IMR-90 (cell line): ENCODE data around the gene ZYG11B. TPM values are rescaled to one million over a fixed set of nuclear protein-coding genes. Genes with fewer than 3 reads are reported as not detected.

Source experiments
- ATAC-seq: fragments of 200-7000 bp; cut with Tn5 transposase; 2 replicates; pipeline ENCODE4 v1.9.1; 2020; ENCODE audit warnings: low read depth, mild to moderate bottlenecking, moderate library complexity
- BruUV-seq: library from RNA; stranded (reverse); fragments of 400-500 nt; replicated peaks from 2 replicates; lab custom pipeline; 2021; lab: Mats Ljungman, UMichigan
- CTCF ChIA-PET: fragments of 300-600 bp; formaldehyde crosslinking; extraction: SDS; loops from one replicate; lab custom pipeline; 2021; ENCODE audit warnings: antibody characterized with exemption; lab: Yijun Ruan, JAX
- POLR2A ChIA-PET: fragments of 300-600 bp; sonication (Branson Sonifier 250); formaldehyde crosslinking; loops from one replicate; lab custom pipeline; 2022; ENCODE audit warnings: antibody characterized with exemption; ENCODE audit not compliant: unreplicated experiment; lab: Charles Lee
- DNase-seq: peaks from one replicate; pipeline ENCODE4 v3.0.0; 2013
- H2AFZ ChIP-seq: replicated peaks from 2 replicates; pipeline ENCODE3; 2013; ENCODE audit warnings: low read length, mild to moderate bottlenecking; ENCODE audit not compliant: poor library complexity
- H2AK5ac ChIP-seq: 2 replicates; pipeline ENCODE4 v1.6.1; 2013; ENCODE audit warnings: low read depth, low read length, inconsistent platforms
- H2AK9ac ChIP-seq: replicated peaks from 2 replicates; pipeline ENCODE3; 2013; ENCODE audit warnings: mild to moderate bottlenecking, low read depth, low read length, moderate library complexity; ENCODE audit not compliant: poor library complexity
- H2BK120ac ChIP-seq: 2 replicates; pipeline ENCODE4 v1.6.1; 2013; ENCODE audit warnings: low read depth, low read length, inconsistent platforms
- H2BK15ac ChIP-seq: 3 replicates; pipeline ENCODE4 v1.6.1; 2013; ENCODE audit warnings: low read depth, low read length, inconsistent platforms
- H2BK20ac ChIP-seq: 2 replicates; pipeline ENCODE4 v1.6.1; 2013; ENCODE audit warnings: low read depth, mild to moderate bottlenecking, inconsistent platforms, low read length, moderate library complexity
- H2BK5ac ChIP-seq: 2 replicates; pipeline ENCODE4 v1.6.1; 2013; ENCODE audit warnings: mild to moderate bottlenecking, low read depth, low read length, inconsistent platforms; ENCODE audit not compliant: poor library complexity, severe bottlenecking
- H3K14ac ChIP-seq: replicated peaks from 2 replicates; pipeline ENCODE4 v1.6.1; 2013; ENCODE audit warnings: low read depth, low read length, inconsistent platforms
- H3K18ac ChIP-seq: 2 replicates; pipeline ENCODE4 v1.6.1; 2013; ENCODE audit warnings: low read depth, low read length, control low read depth
- H3K23ac ChIP-seq: 2 replicates; pipeline ENCODE4 v1.6.1; 2013; ENCODE audit warnings: low read depth, low read length, inconsistent platforms
- H3K27ac ChIP-seq: 2 replicates; pipeline ENCODE4 v1.5.1; 2013; ENCODE audit warnings: mild to moderate bottlenecking, control low read depth, low read length; ENCODE audit not compliant: insufficient read depth
- H3K27me3 ChIP-seq: 2 replicates; pipeline ENCODE4 v1.6.1; 2013; ENCODE audit warnings: low read length; ENCODE audit not compliant: control insufficient read depth, insufficient read depth
- H3K36me3 ChIP-seq: 2 replicates; pipeline ENCODE4 v1.6.1; 2013; ENCODE audit warnings: low read length, mixed read lengths; ENCODE audit not compliant: control insufficient read depth, insufficient read depth
- H3K4ac ChIP-seq: 2 replicates; pipeline ENCODE4 v1.6.1; 2013; ENCODE audit warnings: low read depth, low read length, inconsistent platforms
- H3K4me1 ChIP-seq: 2 replicates; pipeline ENCODE4 v1.6.1; 2013; ENCODE audit warnings: low read length, mixed read lengths; ENCODE audit not compliant: control insufficient read depth, insufficient read depth
- H3K4me2 ChIP-seq: 2 replicates; pipeline ENCODE4 v1.6.1; 2013; ENCODE audit warnings: low read depth, mild to moderate bottlenecking, control low read depth, low read length, moderate library complexity
- H3K4me3 ChIP-seq: 2 replicates; pipeline ENCODE4 v1.5.1; 2013; ENCODE audit warnings: low read depth, mild to moderate bottlenecking, control low read depth, low read length, moderate library complexity; ENCODE audit not compliant: insufficient read depth
- H3K56ac ChIP-seq: 2 replicates; pipeline ENCODE4 v1.6.1; 2013; ENCODE audit warnings: low read length, inconsistent platforms; ENCODE audit not compliant: insufficient read depth; ENCODE audit errors: extremely low read depth
- H3K79me1 ChIP-seq, 2 experiments: 2 replicates each; pipeline ENCODE4 v1.6.1; 2013; ENCODE audit warnings: low read length in 2 of 2, inconsistent platforms in 1 of 2, low read depth in 1 of 2
- H3K9ac ChIP-seq: 2 replicates; pipeline ENCODE4 v1.6.1; 2013; ENCODE audit warnings: low read depth, low read length, control low read depth
- H3K9me1 ChIP-seq: 2 replicates; pipeline ENCODE4 v1.6.1; 2013; ENCODE audit warnings: low read length, inconsistent platforms; ENCODE audit not compliant: insufficient read depth
- H3K9me3 ChIP-seq: 2 replicates; pipeline ENCODE4 v1.6.1; 2013; ENCODE audit warnings: low read length; ENCODE audit not compliant: control insufficient read depth, insufficient read depth
- H4K20me1 ChIP-seq: 2 replicates; pipeline ENCODE4 v1.6.1; 2013; ENCODE audit warnings: low read length, inconsistent platforms; ENCODE audit not compliant: insufficient read depth
- H4K5ac ChIP-seq: 2 replicates; pipeline ENCODE4 v1.6.1; 2013; ENCODE audit warnings: mild to moderate bottlenecking, low read depth, low read length, control low read depth
- H4K8ac ChIP-seq, 2 experiments: 2 replicates each; pipeline ENCODE4 v1.6.1; 2013; ENCODE audit warnings: low read depth in 2 of 2, low read length in 2 of 2, control low read depth in 1 of 2, inconsistent platforms in 1 of 2
- H4K91ac ChIP-seq: 2 replicates; pipeline ENCODE4 v1.6.1; 2013; ENCODE audit warnings: low read depth, low read length, inconsistent platforms; ENCODE audit not compliant: insufficient read depth
- BHLHE40 ChIP-seq: fragments of 150-350 bp; IDR thresholded peaks from 2 replicates; pipeline ENCODE4 v1.6.1; 2016; ENCODE audit warnings: mild to moderate bottlenecking, low read depth, low read length
- CEBPB ChIP-seq: IDR thresholded peaks from 2 replicates; pipeline ENCODE4 v1.6.1; 2012; ENCODE audit warnings: low read depth, low read length, improper control_type of control experiment
- CHD1 ChIP-seq: IDR thresholded peaks from 2 replicates; pipeline ENCODE4 v1.6.1; 2012; ENCODE audit warnings: low read depth, low read length, improper control_type of control experiment
- CTCF ChIP-seq: conservative IDR thresholded peaks from 2 replicates; pipeline ENCODE4 v1.5.1; 2012; ENCODE audit warnings: mild to moderate bottlenecking, low read depth, low read length, improper control_type of control experiment
- ELK1 ChIP-seq: fragments of 150-350 bp; IDR thresholded peaks from 2 replicates; pipeline ENCODE4 v1.6.1; 2016; ENCODE audit warnings: low read depth, mild to moderate bottlenecking, low read length, moderate library complexity, borderline replicate concordance
- FOS ChIP-seq: fragments of 150-350 bp; IDR thresholded peaks from 2 replicates; pipeline ENCODE4 v1.6.1; 2016; ENCODE audit warnings: low read depth, low read length
- MAFK ChIP-seq: IDR thresholded peaks from 2 replicates; pipeline ENCODE4 v1.6.1; 2012; ENCODE audit warnings: low read depth, low read length, improper control_type of control experiment
- MAZ ChIP-seq: IDR thresholded peaks from 2 replicates; pipeline ENCODE4 v1.6.1; 2012; ENCODE audit warnings: low read depth, mild to moderate bottlenecking, low read length, improper control_type of control experiment, moderate library complexity, borderline replicate concordance
- MXI1 ChIP-seq: IDR thresholded peaks from 2 replicates; pipeline ENCODE4 v1.6.1; 2012; ENCODE audit warnings: low read depth, mild to moderate bottlenecking, low read length, moderate library complexity, borderline replicate concordance
- NFE2L2 ChIP-seq: fragments of 150-350 bp; IDR thresholded peaks from 2 replicates; pipeline ENCODE4 v1.6.1; 2016; ENCODE audit warnings: low read depth, mild to moderate bottlenecking, low read length
- POLR2A ChIP-seq: IDR thresholded peaks from 2 replicates; pipeline ENCODE4 v1.6.1; 2012; ENCODE audit warnings: mild to moderate bottlenecking, low read depth, low read length
- RAD21 ChIP-seq: IDR thresholded peaks from 2 replicates; pipeline ENCODE4 v1.6.1; 2012; ENCODE audit warnings: low read length, improper control_type of control experiment
- RCOR1 ChIP-seq: IDR thresholded peaks from 2 replicates; pipeline ENCODE4 v1.6.1; 2012; ENCODE audit warnings: mild to moderate bottlenecking, low read length, improper control_type of control experiment; ENCODE audit not compliant: insufficient replicate concordance
- RFX5 ChIP-seq: IDR thresholded peaks from 2 replicates; pipeline ENCODE4 v1.8.0; 2012; ENCODE audit warnings: low read depth, mild to moderate bottlenecking, low read length, moderate library complexity
- SMC3 ChIP-seq: fragments of 150-350 bp; IDR thresholded peaks from 2 replicates; pipeline ENCODE4 v1.6.1; 2016; ENCODE audit warnings: low read depth, mild to moderate bottlenecking, antibody characterized with exemption, low read length, moderate library complexity
- USF2 ChIP-seq: fragments of 150-350 bp; IDR thresholded peaks from 2 replicates; pipeline ENCODE4 v1.6.1; 2017; ENCODE audit warnings: mild to moderate bottlenecking, antibody characterized with exemption, low read length, low read depth
- WGBS, 2 experiments: methylation state at CpG; one replicate each; pipeline versions ENCODE4 v1.1.5 to v1.1.7; 2013; ENCODE audit warnings: missing lambda C conversion rate in 2 of 2; ENCODE audit not compliant: insufficient read length in 1 of 2; ENCODE audit errors: extremely low coverage in 2 of 2; 5-methylcytosine and 5-hydroxymethylcytosine counted together
- dilution Hi-C: fragments of 300-500 bp; cut with HindIII; formaldehyde crosslinking; loops from one replicate; pipeline ENCODE4 v1.14.3; 2018; ENCODE audit warnings: low sequenced_read_pairs; ENCODE audit not compliant: unreplicated experiment
- in situ Hi-C: fragments of 300-500 bp; cut with MboI; formaldehyde crosslinking; loops from 3 replicates; pipeline ENCODE4 v1.14.3; 2019; ENCODE audit warnings: low sequenced_read_pairs, inconsistent platforms, mixed read lengths
- intact Hi-C: fragments of 100-400 bp; cut with micrococcal nuclease; formaldehyde crosslinking; loops from 2 replicates; pipeline ENCODE4 v1.10.0; 2022
- polyA plus RNA-seq, 3 experiments: library from polyadenylated mRNA; depleted of rRNA; stranded (reverse); fragments of >200 nt; gene quantifications; 2 replicates each; pipeline ENCODE4 v1.2.3, GENCODE V29; 2012; ENCODE audit warnings: low replicate concordance in 1 of 3
- total RNA-seq: library from RNA; depleted of rRNA; stranded (reverse); fragments of >200 nt; gene quantifications from 2 replicates; pipeline ENCODE4 v1.2.3, GENCODE V29; 2012

The ZYG11B gene
- total and polyA plus RNA-seq, 2 of the 4 experiments (the other 2 are of a cell fraction) = 8.1 to 55.2 TPM

- Histone ChIP-seq H4K91ac (no peak overlapping the region), H3K9ac (no peak overlapping the region), H3K4me1 (peaks cover 6% of the 10 kb centered on the region), H2AK9ac (peak overlapping the region; percentile 2), H3K27ac (no peak overlapping the region; the same call in 1 of the 2 replicates), H3K27me3 (no peaks in the 10 kb centered on the region), H3K23ac (no peak overlapping the region), H2BK20ac (no peak overlapping the region), H3K79me1 (peaks cover 43 to 53% of the 10 kb centered on the region in 2 experiments), H2BK120ac (no peak overlapping the region), H3K4me2 (0 out of 2 replicates have a peak overlapping the region, but pooled peaks have one; percentile 15), H3K18ac (no peak overlapping the region), H3K9me3 (no peaks in the 10 kb centered on the region), H4K8ac (no peak overlapping the region), H2AK5ac (no peak overlapping the region), H3K9me1 (peaks cover 10% of the 10 kb centered on the region; the same call in 1 of the 2 replicates), H3K14ac (no peak overlapping the region), H2BK5ac (peak overlapping the region; percentile 49), H2BK15ac (no peak overlapping the region), H4K5ac (no peak overlapping the region), H4K20me1 (peaks cover 14% of the 10 kb centered on the region), H3K4me3 (no peak overlapping the region), H3K4ac (peak overlapping the region; percentile 30; the same call in 1 of the 2 replicates), H3K36me3 (peaks cover 3% of the 10 kb centered on the region; the same call in 1 of the 2 replicates), H2AFZ (no peak overlapping the region), H3K56ac (no peak overlapping the region)
- peak; percentile 97 for ATAC-seq
- TF ChIP-seq MAZ (no peak), RAD21 (no peak), CEBPB (no peak), RFX5 (no peak), BHLHE40 (peak; percentile 88), USF2 (peak; percentile 70), SMC3 (no peak), RCOR1 (no peak), FOS (0 out of 2 replicates have a peak, but pooled peaks have one; percentile 21), POLR2A (no peak), CHD1 (no peak), NFE2L2 (no peak), ELK1 (no peak), CTCF (no peak), MAFK (no peak), MXI1 (0 out of 2 replicates have a peak, but pooled peaks have one; percentile 11)
- POLR2A ChIA-PET = no interaction called here
- intact Hi-C loops (no loop called here), dilution Hi-C loops (no loop called here), in situ Hi-C loops (no loop called here)
- BruUV-seq = no TSS peak
- WGBS, 2 experiments = no CpG with 5 or more reads among the region's 7 CpGs
- DNase-seq = peak; percentile 82
- CTCF ChIA-PET = interaction anchor here (1.3 kb wide), 1 partner anchor 8 kb away, joined by 6 read pairs; no protein-coding TSS in a partner anchor
These were observed 45.1 kb downstream of the ZYG11B start for GRCh38 chr1:52771384-52771783.
